ENCODE data around the gene YIF1A. TPM values are rescaled to one million over a fixed set of nuclear protein-coding genes. Genes with fewer than 3 reads are reported as not detected.

Gene YIF1A
- polyA plus RNA-seq, 1 of the 3 experiments (the other 2 are of a cell fraction), result 123 TPM

GRCh38 chr11:66262191-66262590 lies 26.8 kb downstream of the YIF1A start:
- TF ChIP-seq TEAD4 (IDR thresholded peaks at IDR 0.05; ENCODE audit: borderline replicate concordance, insufficient read depth), result no peak
- no peak for TF ChIP-seq SIN3A (IDR thresholded peaks at IDR 0.05; ENCODE audit: borderline replicate concordance, low read depth, low read length)
- TF ChIP-seq ELF1 (IDR thresholded peaks at IDR 0.05), result no peak
- TF ChIP-seq EZH2phosphoT487 (IDR thresholded peaks at IDR 0.05; ENCODE audit: borderline replicate concordance, low read depth), result no peak
- TF ChIP-seq EP300 (IDR thresholded peaks at IDR 0.05; ENCODE audit: borderline replicate concordance in 1 of 2, low read depth in 1 of 2, low read length in 1 of 2), result no peak
- no peak for TF ChIP-seq USF1 (IDR thresholded peaks at IDR 0.05; ENCODE audit: borderline replicate concordance, low read depth)
- no peak for TF ChIP-seq ZBTB33 (IDR thresholded peaks at IDR 0.05; ENCODE audit: borderline replicate concordance, low read depth)
- TF ChIP-seq CTCF (IDR thresholded peaks at IDR 0.05), result no peak
- no peak for TF ChIP-seq MAX (IDR thresholded peaks at IDR 0.05; ENCODE audit: low read depth)
- no peak for TF ChIP-seq MXI1 (IDR thresholded peaks at IDR 0.05; ENCODE audit: low read depth, low read length)
- TF ChIP-seq GABPA (IDR thresholded peaks at IDR 0.05; ENCODE audit: low read depth), result no peak
- no peak for TF ChIP-seq TAF1 (IDR thresholded peaks at IDR 0.05; ENCODE audit: borderline replicate concordance, low read depth, low read length)
- no peak for TF ChIP-seq NFIC (IDR thresholded peaks at IDR 0.05; ENCODE audit: borderline replicate concordance)
- DNase-seq, result no peak
- H3K9me3 ChIP-seq, result no peaks in the 10 kb centered on the region
- H3K9ac ChIP-seq, result no peak overlapping the region
- CTCF ChIA-PET, result interaction anchor here (1.4 kb wide), 1 partner anchor 194 kb away, joined by 5 read pairs; no protein-coding TSS in a partner anchor
- H4K20me1 ChIP-seq (ENCODE audit: insufficient read depth), result peaks cover 19% of the 10 kb centered on the region
- H3K36me3 ChIP-seq (replicated peaks in 1 of 2; ENCODE audit: control insufficient read depth in 1 of 2, insufficient read depth in 2 of 2, low read length in 1 of 2), result peaks cover 24 to 63% of the 10 kb centered on the region in 2 experiments
- H3K4me1 ChIP-seq (ENCODE audit: control insufficient read depth in 1 of 2, insufficient read depth in 2 of 2, low read depth in 1 of 2, low read length in 1 of 2), result peaks cover 0 to 18% of the 10 kb centered on the region in 2 experiments; a peak in 2 of 4 replicates
- no peak overlapping the region for H3K4me3 ChIP-seq (ENCODE audit: low read depth in 2 of 2, low read length in 1 of 2)
- H3K4me2 ChIP-seq, result no peak overlapping the region
- no peak overlapping the region for H2AFZ ChIP-seq (ENCODE audit: low read depth)
- peaks cover 26% of the 10 kb centered on the region for H3K79me2 ChIP-seq (ENCODE audit: insufficient read depth)
- no peaks in the 10 kb centered on the region for H3K27me3 ChIP-seq (ENCODE audit: insufficient read depth)
- no peak overlapping the region for H3K27ac ChIP-seq (ENCODE audit: low read depth in 2 of 2, low read length in 1 of 2)
- WGBS (ENCODE audit: low lambda C conversion rate), result 92% methylated on average over 2 of the region's 5 CpGs
- H3K9me2 ChIP-seq, result no peaks in the 10 kb centered on the region
- POLR2A ChIA-PET, result interaction anchor here (0.6 to 0.9 kb wide), 2 partner anchors 27 to 368 kb away, joined by 3 read pairs; partner anchors contain the start of gene YIF1A
- peaks cover 19% of the 10 kb centered on the region for H3F3A ChIP-seq (replicated peaks; ENCODE audit: insufficient read depth)

Measured in SK-N-SH (cell line).